C4-2B (cell line): ENCODE measurements around the gene ANKRD33B.

ENCODE experiments used
- CTCF ChIP-seq: fragments of 450-650 bp; conservative IDR thresholded peaks from 2 replicates; pipeline ENCODE4 v1.5.1; 2017; ENCODE audit warnings: mild to moderate bottlenecking
- ZFX ChIP-seq: fragments of 450-650 bp; IDR thresholded peaks from 2 replicates; pipeline ENCODE4 v1.6.1; 2017

- TF ChIP-seq ZFX: no peak
- no peak for TF ChIP-seq CTCF
These were observed 141.9 kb downstream of the ANKRD33B start for GRCh38 chr5:10705747-10706146.
